Measurements from ENCODE around the gene PCNX3.

DNA sequence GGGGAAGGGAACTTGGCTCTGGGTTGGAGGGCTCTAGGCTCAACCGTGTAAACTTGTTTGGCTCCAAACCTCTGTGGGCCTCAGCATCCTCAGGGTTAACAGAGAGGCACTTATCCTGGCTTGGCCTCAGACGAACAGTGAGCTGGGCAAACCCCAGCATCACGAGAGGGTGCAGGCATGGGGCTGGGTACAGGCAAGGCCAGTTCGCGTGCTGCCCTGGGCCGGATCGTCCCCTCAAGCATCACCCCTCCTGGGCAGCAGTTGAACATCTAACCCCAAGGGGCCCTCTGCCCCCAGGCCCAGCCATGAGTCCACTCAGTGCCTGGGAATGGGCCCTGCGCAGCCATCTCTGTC lies 37.8 kb upstream of the PCNX3 start:
- TF ChIP-seq, protein P1, sequence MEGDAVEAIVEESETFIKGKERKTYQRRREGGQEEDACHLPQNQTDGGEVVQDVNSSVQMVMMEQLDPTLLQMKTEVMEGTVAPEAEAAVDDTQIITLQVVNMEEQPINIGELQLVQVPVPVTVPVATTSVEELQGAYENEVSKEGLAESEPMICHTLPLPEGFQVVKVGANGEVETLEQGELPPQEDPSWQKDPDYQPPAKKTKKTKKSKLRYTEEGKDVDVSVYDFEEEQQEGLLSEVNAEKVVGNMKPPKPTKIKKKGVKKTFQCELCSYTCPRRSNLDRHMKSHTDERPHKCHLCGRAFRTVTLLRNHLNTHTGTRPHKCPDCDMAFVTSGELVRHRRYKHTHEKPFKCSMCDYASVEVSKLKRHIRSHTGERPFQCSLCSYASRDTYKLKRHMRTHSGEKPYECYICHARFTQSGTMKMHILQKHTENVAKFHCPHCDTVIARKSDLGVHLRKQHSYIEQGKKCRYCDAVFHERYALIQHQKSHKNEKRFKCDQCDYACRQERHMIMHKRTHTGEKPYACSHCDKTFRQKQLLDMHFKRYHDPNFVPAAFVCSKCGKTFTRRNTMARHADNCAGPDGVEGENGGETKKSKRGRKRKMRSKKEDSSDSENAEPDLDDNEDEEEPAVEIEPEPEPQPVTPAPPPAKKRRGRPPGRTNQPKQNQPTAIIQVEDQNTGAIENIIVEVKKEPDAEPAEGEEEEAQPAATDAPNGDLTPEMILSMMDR (IDR thresholded peaks at IDR 0.05): no peak
- TF ChIP-seq ZFX (IDR thresholded peaks at IDR 0.05; ENCODE audit: borderline replicate concordance): no peak

Measured in 22Rv1 (cell line).